ELR (cell line): ENCODE results near the gene RNF144A.
"Not testable (repeated sequence)": the region's sequence is repeated elsewhere in the genome, so short reads cannot be mapped to it uniquely, and the experiment has no call there.

ENCODE experiments used
- DNase-seq: peaks from one replicate; pipeline ENCODE4 v3.0.0-alpha.2; 2015; ENCODE audit warnings: low read depth

RNF144A gene

DNA sequence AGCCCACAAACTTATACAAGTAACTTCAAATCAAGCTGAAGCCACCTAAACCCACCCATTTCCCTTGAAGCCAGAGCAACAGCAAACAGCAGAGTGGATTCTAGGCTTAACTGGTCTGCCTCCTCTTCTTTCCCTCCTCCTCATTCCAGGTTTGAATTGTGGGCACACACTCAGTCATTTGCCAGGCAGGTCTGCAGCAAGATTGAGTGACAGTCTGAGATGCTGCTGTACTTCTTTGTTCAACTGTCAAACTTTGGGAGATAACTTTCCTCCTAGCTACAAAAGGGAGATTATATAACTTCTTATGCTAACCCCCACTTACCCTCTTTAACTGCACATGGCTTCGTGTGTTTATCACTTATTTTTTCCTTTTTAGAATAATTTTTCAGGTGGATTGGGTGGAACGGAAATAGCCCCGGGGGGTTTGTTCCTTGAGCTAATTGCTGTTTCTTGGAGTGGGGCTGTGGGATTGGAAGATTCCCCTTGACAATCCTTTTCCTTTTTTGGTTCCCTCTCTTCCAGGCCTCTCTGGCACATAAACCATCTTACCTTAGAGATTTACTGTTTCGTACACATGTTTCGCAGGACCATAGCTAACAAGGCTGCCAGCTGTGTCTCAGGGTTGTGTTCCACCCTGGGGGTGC lies 55.0 kb downstream of the RNF144A start:
- no peak for DNase-seq

- no peak for DNase-seq
Observed at GRCh38 chr2:6973895-6974545, 56.8 kb downstream of the RNF144A start.

GRCh38 chr2:6975988-6976387 lies 58.8 kb downstream of the RNF144A start:
- no peak for DNase-seq

- no peak for DNase-seq
Observed at GRCh38 chr2:6977113-6977741, 60.0 kb downstream of the RNF144A start.

GRCh38 chr2:6977786-6978185 lies 60.6 kb downstream of the RNF144A start:
- DNase-seq, result no peak

- no peak for DNase-seq
Observed at GRCh38 chr2:6978991-6979390, 61.8 kb downstream of the RNF144A start.

GRCh38 chr2:6982449-6982848 lies 65.2 kb downstream of the RNF144A start:
- no peak for DNase-seq

GRCh38 chr2:6982934-6983589 lies 65.8 kb downstream of the RNF144A start:
- no peak for DNase-seq

DNA sequence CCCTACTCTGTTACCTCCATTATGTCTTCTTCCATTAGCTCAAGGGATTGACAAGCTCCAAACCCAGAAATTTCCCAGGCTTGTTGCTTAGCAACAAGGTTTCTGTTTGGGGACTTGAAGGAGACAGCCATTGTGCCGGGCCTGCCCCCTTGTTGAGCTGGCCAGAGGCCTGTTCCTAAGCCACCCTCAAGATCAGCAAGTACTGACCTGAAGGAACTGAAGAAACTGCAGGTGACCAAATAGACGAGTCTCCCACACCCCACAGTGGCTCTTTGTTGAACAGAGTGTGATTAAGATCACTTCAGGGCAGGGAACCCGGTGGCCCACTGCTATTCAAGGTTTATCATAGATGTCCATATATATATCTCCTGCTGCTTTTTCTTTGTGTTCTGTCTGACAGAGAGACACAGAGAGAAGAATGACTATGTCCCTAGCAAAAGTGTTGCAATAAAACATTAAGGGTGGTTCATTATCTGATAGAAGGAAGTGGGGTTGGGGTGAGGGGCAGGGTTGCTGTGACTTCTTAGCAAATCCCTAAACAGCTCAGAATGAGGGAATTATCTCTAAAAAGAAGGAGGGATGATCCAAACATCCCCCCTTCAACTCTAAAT lies 69.2 kb downstream of the RNF144A start:
- DNase-seq, result no peak

DNA sequence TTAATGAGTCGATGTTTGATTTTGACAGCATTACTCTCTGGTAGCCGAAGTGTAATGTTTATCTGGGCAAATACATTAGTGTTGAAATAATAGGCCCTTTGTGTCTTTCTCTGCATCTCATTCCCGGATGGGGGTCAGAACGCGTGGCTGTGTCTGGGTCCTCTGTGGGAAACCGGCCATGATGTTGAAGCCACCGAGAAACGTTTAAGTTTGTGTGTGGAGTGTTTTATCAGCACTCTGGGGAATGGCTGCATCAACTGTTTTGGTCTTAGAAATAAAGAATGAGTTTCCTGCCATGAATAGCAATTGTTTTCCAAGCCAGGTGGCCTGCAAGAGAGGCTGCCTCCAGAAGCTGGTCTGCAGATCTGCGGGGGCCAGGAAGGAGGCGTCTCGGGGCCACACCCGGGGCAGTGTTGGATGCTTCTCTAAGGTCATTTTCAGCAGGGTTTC lies 69.7 kb downstream of the RNF144A start:
- no peak for DNase-seq

DNA sequence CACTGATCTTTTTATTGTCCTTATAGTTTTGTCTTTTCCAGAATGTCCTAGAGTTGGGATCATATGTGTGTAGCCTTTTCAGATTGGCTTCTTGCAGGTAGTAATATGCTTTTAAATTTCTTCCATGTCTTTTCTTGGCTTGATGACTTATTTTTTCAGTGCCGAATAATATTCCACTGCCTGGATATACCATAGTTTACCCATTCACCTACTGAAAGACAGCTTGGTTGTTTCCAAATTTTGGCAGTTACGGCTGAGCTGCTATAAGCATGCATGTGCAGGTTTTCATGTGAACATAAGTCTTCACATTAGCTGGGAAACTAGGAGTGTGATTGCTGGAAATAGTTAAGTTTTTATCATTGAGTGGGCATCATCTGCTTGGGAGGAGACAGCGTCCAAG lies 73.7 kb downstream of the RNF144A start:
- no peak for DNase-seq

GRCh38 chr2:6992794-6993228 lies 75.6 kb downstream of the RNF144A start:
- DNase-seq, result no peak

DNA sequence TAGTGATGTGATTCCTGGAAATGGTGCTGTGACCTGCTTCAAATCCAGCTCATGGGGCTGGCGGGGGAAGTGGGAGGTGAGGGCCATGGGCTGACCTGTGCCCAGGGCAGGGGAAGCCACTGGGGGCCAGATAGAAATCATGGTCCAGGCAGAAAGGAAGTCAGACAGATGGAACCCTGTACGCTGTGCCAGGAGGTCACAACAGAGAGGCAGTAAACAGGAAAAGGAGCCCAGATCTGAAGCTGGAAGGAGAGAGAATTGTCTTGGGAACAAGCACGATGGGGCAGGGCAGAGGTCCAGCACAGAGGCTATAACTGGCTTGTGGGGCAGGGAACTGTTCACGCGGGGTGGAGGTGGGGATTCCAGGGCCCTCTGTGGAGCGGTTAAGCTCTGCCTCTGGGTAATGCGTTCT lies 76.0 kb downstream of the RNF144A start:
- no peak for DNase-seq

GRCh38 chr2:6993936-6994335 lies 76.7 kb downstream of the RNF144A start:
- DNase-seq, result no peak

GRCh38 chr2:6994536-6995128 lies 77.4 kb downstream of the RNF144A start:
- no peak for DNase-seq

- no peak for DNase-seq
Observed at GRCh38 chr2:6995391-6996097, 78.3 kb downstream of the RNF144A start.

- DNase-seq, result no peak
Observed at GRCh38 chr2:6999211-6999877, 82.1 kb downstream of the RNF144A start.

- not testable (repeated sequence) for DNase-seq
Observed at GRCh38 chr2:7001395-7001794, 84.2 kb downstream of the RNF144A start.

DNA sequence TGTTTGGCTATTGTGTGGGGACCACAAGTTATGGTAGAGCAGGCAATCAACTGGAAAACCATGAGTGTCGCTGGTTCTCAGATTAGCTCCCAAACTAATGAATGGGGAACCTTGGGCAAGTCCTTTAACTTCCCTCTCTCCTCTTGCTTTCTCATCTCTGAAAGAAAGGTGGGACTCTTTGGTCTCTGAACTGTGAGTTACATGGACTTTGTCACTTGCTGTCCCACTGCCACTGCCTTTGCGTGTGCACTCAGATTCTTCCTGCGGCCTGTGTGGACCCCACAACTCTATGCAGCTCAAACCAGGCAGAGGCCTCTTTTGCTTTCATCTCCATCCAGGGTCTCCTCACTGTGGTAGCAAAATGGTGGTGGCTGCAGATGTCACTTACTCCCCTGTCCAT lies 86.7 kb downstream of the RNF144A start:
- DNase-seq, result no peak

DNA sequence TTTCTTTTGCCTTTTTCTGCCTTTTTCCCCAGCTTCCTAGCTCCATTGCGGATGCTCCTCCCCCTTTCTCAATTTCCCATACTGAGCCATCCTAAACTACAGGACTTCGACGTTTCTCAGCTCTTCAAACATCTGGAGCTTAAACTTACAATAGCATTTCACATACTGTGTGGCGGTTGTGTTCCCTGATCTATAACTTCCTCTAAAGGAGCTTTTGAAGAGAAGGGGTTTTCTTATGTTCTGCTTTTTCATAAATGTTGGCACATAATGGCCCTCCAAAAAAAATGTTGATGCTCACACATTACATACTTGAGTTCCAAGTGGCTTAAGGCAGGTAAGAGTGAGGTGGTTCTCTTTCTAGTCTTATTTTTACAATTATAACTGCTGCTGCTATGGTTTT lies 87.4 kb downstream of the RNF144A start:
- DNase-seq, result no peak

DNA sequence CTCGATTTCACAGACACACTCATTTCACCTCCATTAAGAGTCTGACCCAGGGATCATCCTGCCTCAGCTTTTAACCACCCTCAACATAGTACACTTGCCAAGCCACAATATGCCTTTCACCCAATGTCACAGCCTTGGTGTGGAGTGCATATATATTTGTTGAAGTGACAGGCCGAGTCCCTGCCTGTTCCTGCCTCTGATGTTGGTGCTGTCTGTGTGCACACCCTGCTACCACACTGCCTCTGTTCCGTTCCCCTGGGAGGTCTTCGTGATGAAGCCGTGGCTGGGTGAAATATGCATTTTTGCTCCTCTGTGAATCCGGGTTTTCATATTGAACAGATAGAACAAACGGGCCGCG lies 90.3 kb downstream of the RNF144A start:
- DNase-seq, result no peak
